ENCODE results near the gene SCLY.

SCLY gene

DNA sequence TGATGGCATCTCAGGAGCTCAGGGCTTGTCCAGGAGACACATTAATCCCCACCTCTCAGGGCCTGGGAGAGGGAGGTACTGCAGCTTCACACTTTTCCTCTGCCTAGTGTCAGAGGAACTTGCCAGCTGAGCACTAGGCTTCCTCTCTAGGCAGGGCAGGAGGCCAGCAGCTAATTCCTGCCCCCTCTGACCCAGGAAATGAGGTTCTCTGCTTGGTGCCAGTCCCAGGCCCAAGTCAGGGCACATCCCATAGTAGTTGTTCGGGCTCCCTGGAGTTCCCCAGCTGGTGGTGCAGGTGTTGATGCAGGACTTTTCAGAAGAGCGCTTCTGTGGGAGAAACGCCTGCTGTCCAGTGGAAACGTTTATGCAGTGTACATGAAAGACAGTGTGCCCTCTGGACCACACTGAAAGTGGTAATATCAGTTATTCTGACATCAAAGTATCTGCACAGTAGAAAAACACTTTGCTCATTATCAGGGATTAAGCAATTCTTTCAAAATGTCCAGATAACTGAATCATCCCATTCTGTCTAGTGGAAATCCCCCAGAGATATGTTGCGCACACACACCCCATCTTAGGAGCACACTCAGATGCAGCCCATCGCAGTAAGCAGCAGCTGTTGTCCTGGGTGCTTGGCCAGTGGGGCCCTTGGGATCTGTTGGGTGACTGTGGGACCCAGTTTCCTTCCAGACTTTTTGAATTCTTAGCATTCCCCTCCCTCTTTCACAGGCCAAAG, 17.8 kb upstream of the SCLY start:
- no peak for ATAC-seq
- no peak for TF ChIP-seq PPARA (CRISPR knock-in tag; IDR thresholded peaks at IDR 0.05; ENCODE audit: borderline replicate concordance)
- TF ChIP-seq BACH2 (CRISPR knock-in tag; IDR thresholded peaks at IDR 0.05; ENCODE audit: borderline replicate concordance) = no peak
- TF ChIP-seq ZFP30 (CRISPR knock-in tag; IDR thresholded peaks at IDR 0.05) = no peak

GRCh38 chr2:238043851-238044250, 16.9 kb upstream of the SCLY start:
- no peak for ATAC-seq
- no peak for TF ChIP-seq ESRRG (CRISPR knock-in tag; IDR thresholded peaks at IDR 0.05)
- TF ChIP-seq ISL1 (CRISPR knock-in tag; IDR thresholded peaks at IDR 0.05) = no peak
- TF ChIP-seq RARB (CRISPR knock-in tag; IDR thresholded peaks at IDR 0.05) = no peak
- no peak for TF ChIP-seq ZNF8 (CRISPR knock-in tag; IDR thresholded peaks at IDR 0.05)
- no peak for TF ChIP-seq BACH2 (CRISPR knock-in tag; IDR thresholded peaks at IDR 0.05; ENCODE audit: borderline replicate concordance)
- TF ChIP-seq TOX (CRISPR knock-in tag; IDR thresholded peaks at IDR 0.05; ENCODE audit: borderline replicate concordance) = no peak
- no peak for TF ChIP-seq GLIS3 (CRISPR knock-in tag; IDR thresholded peaks at IDR 0.05)
- TF ChIP-seq ZFP30 (CRISPR knock-in tag; IDR thresholded peaks at IDR 0.05) = no peak
- TF ChIP-seq, protein P1, sequence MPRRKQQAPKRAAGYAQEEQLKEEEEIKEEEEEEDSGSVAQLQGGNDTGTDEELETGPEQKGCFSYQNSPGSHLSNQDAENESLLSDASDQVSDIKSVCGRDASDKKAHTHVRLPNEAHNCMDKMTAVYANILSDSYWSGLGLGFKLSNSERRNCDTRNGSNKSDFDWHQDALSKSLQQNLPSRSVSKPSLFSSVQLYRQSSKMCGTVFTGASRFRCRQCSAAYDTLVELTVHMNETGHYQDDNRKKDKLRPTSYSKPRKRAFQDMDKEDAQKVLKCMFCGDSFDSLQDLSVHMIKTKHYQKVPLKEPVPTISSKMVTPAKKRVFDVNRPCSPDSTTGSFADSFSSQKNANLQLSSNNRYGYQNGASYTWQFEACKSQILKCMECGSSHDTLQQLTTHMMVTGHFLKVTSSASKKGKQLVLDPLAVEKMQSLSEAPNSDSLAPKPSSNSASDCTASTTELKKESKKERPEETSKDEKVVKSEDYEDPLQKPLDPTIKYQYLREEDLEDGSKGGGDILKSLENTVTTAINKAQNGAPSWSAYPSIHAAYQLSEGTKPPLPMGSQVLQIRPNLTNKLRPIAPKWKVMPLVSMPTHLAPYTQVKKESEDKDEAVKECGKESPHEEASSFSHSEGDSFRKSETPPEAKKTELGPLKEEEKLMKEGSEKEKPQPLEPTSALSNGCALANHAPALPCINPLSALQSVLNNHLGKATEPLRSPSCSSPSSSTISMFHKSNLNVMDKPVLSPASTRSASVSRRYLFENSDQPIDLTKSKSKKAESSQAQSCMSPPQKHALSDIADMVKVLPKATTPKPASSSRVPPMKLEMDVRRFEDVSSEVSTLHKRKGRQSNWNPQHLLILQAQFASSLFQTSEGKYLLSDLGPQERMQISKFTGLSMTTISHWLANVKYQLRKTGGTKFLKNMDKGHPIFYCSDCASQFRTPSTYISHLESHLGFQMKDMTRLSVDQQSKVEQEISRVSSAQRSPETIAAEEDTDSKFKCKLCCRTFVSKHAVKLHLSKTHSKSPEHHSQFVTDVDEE (CRISPR knock-in tag; IDR thresholded peaks at IDR 0.05) = no peak
- TF ChIP-seq, protein P2, sequence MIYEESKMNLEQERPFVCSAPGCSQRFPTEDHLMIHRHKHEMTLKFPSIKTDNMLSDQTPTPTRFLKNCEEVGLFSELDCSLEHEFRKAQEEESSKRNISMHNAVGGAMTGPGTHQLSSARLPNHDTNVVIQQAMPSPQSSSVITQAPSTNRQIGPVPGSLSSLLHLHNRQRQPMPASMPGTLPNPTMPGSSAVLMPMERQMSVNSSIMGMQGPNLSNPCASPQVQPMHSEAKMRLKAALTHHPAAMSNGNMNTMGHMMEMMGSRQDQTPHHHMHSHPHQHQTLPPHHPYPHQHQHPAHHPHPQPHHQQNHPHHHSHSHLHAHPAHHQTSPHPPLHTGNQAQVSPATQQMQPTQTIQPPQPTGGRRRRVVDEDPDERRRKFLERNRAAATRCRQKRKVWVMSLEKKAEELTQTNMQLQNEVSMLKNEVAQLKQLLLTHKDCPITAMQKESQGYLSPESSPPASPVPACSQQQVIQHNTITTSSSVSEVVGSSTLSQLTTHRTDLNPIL (CRISPR knock-in tag; IDR thresholded peaks at IDR 0.05; ENCODE audit: low read depth) = no peak
- TF ChIP-seq CSDC2 (CRISPR knock-in tag; IDR thresholded peaks at IDR 0.05) = no peak
- TF ChIP-seq ZFP3 (CRISPR knock-in tag; IDR thresholded peaks at IDR 0.05) = no peak
- TF ChIP-seq OSR1 (CRISPR knock-in tag; IDR thresholded peaks at IDR 0.05) = no peak

GRCh38 chr2:238045575-238045974, 15.2 kb upstream of the SCLY start:
- ATAC-seq = no peak
- TF ChIP-seq ESRRG (CRISPR knock-in tag; IDR thresholded peaks at IDR 0.05) (no peak), PPARA (CRISPR knock-in tag; IDR thresholded peaks at IDR 0.05; ENCODE audit: borderline replicate concordance) (no peak), ZFP3 (CRISPR knock-in tag; IDR thresholded peaks at IDR 0.05) (no peak), ISL1 (CRISPR knock-in tag; IDR thresholded peaks at IDR 0.05) (no peak), ZC3H10 (CRISPR knock-in tag; IDR thresholded peaks at IDR 0.05) (no peak), ZNF70 (CRISPR knock-in tag; IDR thresholded peaks at IDR 0.05) (no peak)
- TF ChIP-seq, protein P3, sequence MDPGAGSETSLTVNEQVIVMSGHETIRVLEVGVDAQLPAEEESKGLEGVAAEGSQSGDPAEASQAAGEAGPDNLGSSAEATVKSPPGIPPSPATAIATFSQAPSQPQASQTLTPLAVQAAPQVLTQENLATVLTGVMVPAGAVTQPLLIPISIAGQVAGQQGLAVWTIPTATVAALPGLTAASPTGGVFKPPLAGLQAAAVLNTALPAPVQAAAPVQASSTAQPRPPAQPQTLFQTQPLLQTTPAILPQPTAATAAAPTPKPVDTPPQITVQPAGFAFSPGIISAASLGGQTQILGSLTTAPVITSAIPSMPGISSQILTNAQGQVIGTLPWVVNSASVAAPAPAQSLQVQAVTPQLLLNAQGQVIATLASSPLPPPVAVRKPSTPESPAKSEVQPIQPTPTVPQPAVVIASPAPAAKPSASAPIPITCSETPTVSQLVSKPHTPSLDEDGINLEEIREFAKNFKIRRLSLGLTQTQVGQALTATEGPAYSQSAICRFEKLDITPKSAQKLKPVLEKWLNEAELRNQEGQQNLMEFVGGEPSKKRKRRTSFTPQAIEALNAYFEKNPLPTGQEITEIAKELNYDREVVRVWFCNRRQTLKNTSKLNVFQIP (CRISPR knock-in tag; IDR thresholded peaks at IDR 0.05; ENCODE audit: borderline replicate concordance, low read depth) = no peak

DNA sequence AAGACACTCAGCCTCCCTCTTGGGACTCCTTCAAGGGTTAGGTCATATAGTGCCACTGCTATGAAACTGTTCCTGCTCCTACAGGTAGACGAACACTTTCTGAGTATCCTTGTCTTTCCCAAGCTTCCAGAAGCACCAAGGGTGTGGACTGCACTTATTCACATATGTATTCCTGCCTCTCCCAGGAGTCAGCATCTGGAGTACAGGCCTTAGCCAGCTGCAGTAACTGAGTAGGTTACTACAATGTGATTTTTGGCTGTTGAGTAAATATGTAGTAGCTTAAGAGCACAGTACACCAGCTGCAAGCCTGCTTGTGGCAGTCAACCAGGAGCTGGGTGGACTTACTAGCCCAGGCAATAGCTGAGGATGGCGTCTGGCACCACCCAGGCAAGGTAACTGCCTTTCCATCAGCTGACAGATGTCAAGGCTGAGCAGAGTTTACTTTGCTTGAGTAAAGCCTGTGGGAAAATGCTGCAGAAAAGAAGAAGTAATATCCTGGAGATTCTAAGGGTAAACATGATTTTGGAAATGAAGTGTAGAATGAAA, 14.0 kb upstream of the SCLY start:
- no peak for ATAC-seq
- no peak for TF ChIP-seq TOX (CRISPR knock-in tag; IDR thresholded peaks at IDR 0.05; ENCODE audit: borderline replicate concordance)

DNA sequence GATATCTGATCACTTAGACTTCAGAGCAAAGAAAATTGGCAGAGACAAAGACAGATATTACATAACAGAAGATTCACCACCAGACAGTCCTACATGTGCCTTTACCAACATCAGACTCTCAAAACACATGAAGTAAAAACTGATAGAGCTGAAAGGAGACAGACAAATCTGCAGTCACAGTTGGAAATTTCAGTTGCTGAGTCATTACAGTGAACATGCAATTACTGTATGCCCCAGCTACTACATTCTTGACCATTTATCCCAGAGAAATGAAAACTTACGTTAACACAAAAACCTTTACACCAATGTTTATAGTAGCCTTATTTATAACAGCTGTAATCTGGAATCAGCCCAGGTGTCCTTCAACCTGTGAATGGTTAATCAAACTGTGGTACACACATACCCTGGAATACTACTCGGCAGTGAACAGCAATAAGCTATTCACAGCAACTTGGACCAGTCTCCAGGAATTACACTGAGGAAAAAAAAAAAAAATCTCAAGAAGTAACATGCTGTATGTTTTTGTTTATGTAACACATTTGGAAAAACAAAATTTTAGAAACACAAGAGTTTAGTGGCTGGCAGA, 7.5 kb upstream of the SCLY start:
- TF ChIP-seq ISL1 (CRISPR knock-in tag; IDR thresholded peaks at IDR 0.05) (no peak), ZNF8 (CRISPR knock-in tag; IDR thresholded peaks at IDR 0.05) (peak; percentile 93)
- ATAC-seq = no peak; the same call in 2 of the 3 replicates

DNA sequence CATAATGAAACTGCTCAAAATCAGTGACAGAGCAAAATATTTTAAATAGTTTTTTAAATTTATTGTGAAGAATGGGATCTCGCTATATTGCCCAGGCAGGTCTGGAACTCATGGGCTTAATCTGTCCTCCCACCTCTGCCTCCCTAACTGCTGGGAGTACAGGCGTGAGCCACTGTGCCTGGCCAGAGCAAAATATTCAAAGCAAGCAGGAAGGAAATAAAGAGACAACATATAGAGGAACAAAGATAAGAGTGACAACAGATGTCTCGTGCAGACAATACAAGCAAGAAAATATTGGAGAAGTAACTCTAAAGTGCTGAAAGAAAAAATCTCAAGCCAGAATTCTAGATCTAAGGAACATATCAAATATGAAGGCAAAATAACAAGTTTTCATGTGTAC, 5.0 kb upstream of the SCLY start:
- ATAC-seq = no peak
- TF ChIP-seq, protein P3 (CRISPR knock-in tag; IDR thresholded peaks at IDR 0.05; ENCODE audit: borderline replicate concordance, low read depth) = no peak
- TF ChIP-seq BACH2 (CRISPR knock-in tag; IDR thresholded peaks at IDR 0.05; ENCODE audit: borderline replicate concordance) = no peak
- TF ChIP-seq ZFP30 (CRISPR knock-in tag; IDR thresholded peaks at IDR 0.05) = no peak
- no peak for TF ChIP-seq ZFP3 (CRISPR knock-in tag; IDR thresholded peaks at IDR 0.05)
- TF ChIP-seq ARNTL (CRISPR knock-in tag; IDR thresholded peaks at IDR 0.05; ENCODE audit: borderline replicate concordance, low read depth) = no peak
- TF ChIP-seq, protein P4, sequence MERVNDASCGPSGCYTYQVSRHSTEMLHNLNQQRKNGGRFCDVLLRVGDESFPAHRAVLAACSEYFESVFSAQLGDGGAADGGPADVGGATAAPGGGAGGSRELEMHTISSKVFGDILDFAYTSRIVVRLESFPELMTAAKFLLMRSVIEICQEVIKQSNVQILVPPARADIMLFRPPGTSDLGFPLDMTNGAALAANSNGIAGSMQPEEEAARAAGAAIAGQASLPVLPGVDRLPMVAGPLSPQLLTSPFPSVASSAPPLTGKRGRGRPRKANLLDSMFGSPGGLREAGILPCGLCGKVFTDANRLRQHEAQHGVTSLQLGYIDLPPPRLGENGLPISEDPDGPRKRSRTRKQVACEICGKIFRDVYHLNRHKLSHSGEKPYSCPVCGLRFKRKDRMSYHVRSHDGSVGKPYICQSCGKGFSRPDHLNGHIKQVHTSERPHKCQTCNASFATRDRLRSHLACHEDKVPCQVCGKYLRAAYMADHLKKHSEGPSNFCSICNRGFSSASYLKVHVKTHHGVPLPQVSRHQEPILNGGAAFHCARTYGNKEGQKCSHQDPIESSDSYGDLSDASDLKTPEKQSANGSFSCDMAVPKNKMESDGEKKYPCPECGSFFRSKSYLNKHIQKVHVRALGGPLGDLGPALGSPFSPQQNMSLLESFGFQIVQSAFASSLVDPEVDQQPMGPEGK (CRISPR knock-in tag; IDR thresholded peaks at IDR 0.05; ENCODE audit: borderline replicate concordance) = no peak
- no peak for TF ChIP-seq ZC3H10 (CRISPR knock-in tag; IDR thresholded peaks at IDR 0.05)
- TF ChIP-seq TCF4 (CRISPR knock-in tag; IDR thresholded peaks at IDR 0.05; ENCODE audit: borderline replicate concordance) = no peak
- no peak for TF ChIP-seq ZNF565 (CRISPR knock-in tag; conservative IDR thresholded peaks at IDR 0.05; ENCODE audit: low read depth)
- TF ChIP-seq ESRRG (CRISPR knock-in tag; IDR thresholded peaks at IDR 0.05) = no peak
- TF ChIP-seq ZNF70 (CRISPR knock-in tag; IDR thresholded peaks at IDR 0.05) = no peak

Data from SK-N-SH treated with all-trans-retinoic acid at 6 μM for 48 hours (cell line).